K562 (cell line): Measurements from ENCODE around the gene SLC22A23. TPM values are rescaled to one million over a fixed set of nuclear protein-coding genes. Genes with fewer than 3 reads are reported as not detected.

Experiments
- ARHGAP35 ChIP-seq: fragments of 450-650 bp; IDR thresholded peaks from 2 replicates; pipeline ENCODE4 v1.6.1; 2018; ENCODE audit not compliant: partially characterized antibody
- ATF1 ChIP-seq, 2 experiments: fragments of 450-650 bp in 1 of 2; IDR thresholded peaks; 2 replicates each; pipeline ENCODE4 v1.6.1; 2016; ENCODE audit warnings: missing compliant biosample characterization in 1 of 2, missing genetic modification characterization in 1 of 2
- ATF3 ChIP-seq, 2 experiments: fragments of 450-650 bp in 1 of 2; sonication (generic) in 1 of 2; formaldehyde crosslinking in 1 of 2; IDR thresholded peaks in 1 of 2; conservative IDR thresholded peaks in 1 of 2; 2 replicates each; pipeline versions ENCODE4 v1.6.1 to v1.8.1; 2016 to 2023; ENCODE audit warnings: mild to moderate bottlenecking in 2 of 2, moderate library complexity in 2 of 2, inconsistent platforms in 1 of 2, missing genetic modification reagents in 1 of 2
- FOXA3 ChIP-seq, 2 experiments: fragments of 450-650 bp in 1 of 2; sonication (generic) in 1 of 2; formaldehyde crosslinking; IDR thresholded peaks in 1 of 2; conservative IDR thresholded peaks in 1 of 2; 2 replicates each; pipeline versions ENCODE4 v1.4.0 to v1.8.0; 2020 to 2022; ENCODE audit warnings: mild to moderate bottlenecking in 2 of 2, missing genetic modification reagents in 1 of 2
- FOXP1 ChIP-seq: sonication (generic); formaldehyde crosslinking; IDR thresholded peaks from 2 replicates; pipeline ENCODE4 v1.8.0; 2022; ENCODE audit warnings: mild to moderate bottlenecking, missing genetic modification reagents
- NEUROD1 ChIP-seq: fragments of 150-350 bp; IDR thresholded peaks from 2 replicates; pipeline ENCODE4 v1.6.1; 2014; ENCODE audit warnings: borderline replicate concordance, low read length, low read depth; ENCODE audit not compliant: partially characterized antibody
- PKNOX1 ChIP-seq: fragments of 450-650 bp; IDR thresholded peaks from 2 replicates; pipeline ENCODE4 v1.6.1; 2016
- RAD21 ChIP-seq, 2 experiments: fragments of 250-450 bp in 1 of 2; fragments of 450-650 bp in 1 of 2; sonication (Bioruptor Pico) in 1 of 2; formaldehyde crosslinking in 1 of 2; IDR thresholded peaks in 1 of 2; conservative IDR thresholded peaks in 1 of 2; 2 replicates each; pipeline versions ENCODE4 v1.4.0 to v1.8.0; 2020 to 2022; ENCODE audit warnings: mild to moderate bottlenecking in 2 of 2, moderate library complexity in 1 of 2
- RNF219 ChIP-seq: fragments of 250-450 bp; sonication (Bioruptor Pico); IDR thresholded peaks from 2 replicates; pipeline ENCODE4 v1.5.0; 2022; ENCODE audit warnings: mild to moderate bottlenecking
- TARDBP ChIP-seq: fragments of 450-650 bp; IDR thresholded peaks from 2 replicates; pipeline ENCODE4 v1.6.1; 2016
- TCF7 ChIP-seq: sonication (generic); IDR thresholded peaks from 2 replicates; pipeline ENCODE4 v1.6.1; 2016; ENCODE audit warnings: antibody characterized with exemption, borderline replicate concordance
- TRIM28 ChIP-seq: fragments of 450-650 bp; IDR thresholded peaks from 2 replicates; pipeline ENCODE4 v1.6.1; 2017
- ZNF24 ChIP-seq: fragments of 450-650 bp; IDR thresholded peaks from 2 replicates; pipeline ENCODE4 v1.6.1; 2016
- ZNF263 ChIP-seq: sonication (generic); formaldehyde crosslinking; IDR thresholded peaks from 2 replicates; pipeline ENCODE4 v1.8.0; 2022; ENCODE audit warnings: mild to moderate bottlenecking, missing genetic modification reagents, borderline replicate concordance
- ZNF592 ChIP-seq: fragments of 450-650 bp; IDR thresholded peaks from 2 replicates; pipeline ENCODE4 v1.6.1; 2017; ENCODE audit warnings: antibody characterized with exemption, mild to moderate bottlenecking
- polyA plus RNA-seq, 8 experiments: library from polyadenylated mRNA; depleted of rRNA in 4 of 8; stranded (reverse) in 5 of 8; unstranded in 3 of 8; fragments of >200 nt; fragmentation: Nextera tagmentation in 2 of 8; fragmentation: Illumina TruSeq in 1 of 8; extraction: Ambion mirVana in 2 of 8; extraction: Trizol in 1 of 8; gene quantifications; 2 replicates each; pipeline versions ENCODE4 v1.2.1 to v1.2.3, GENCODE V29; 2011 to 2014; ENCODE audit warnings: inconsistent platforms in 1 of 8, missing spikeins in 1 of 8
- total RNA-seq, 7 experiments: library from RNA; depleted of rRNA in 6 of 7; stranded (reverse); fragments of >200 nt in 6 of 7; fragmentation: Illumina TruSeq in 2 of 7; extraction: Trizol in 2 of 7; gene quantifications; 2 replicates each; pipeline versions ENCODE4 v1.2.1 to v1.2.3, GENCODE V29; 2011 to 2021; ENCODE audit warnings: low replicate concordance in 1 of 7
- TF ChIP-seq, protein P1 (sequence below): sonication (generic); formaldehyde crosslinking; IDR thresholded peaks from 2 replicates; pipeline ENCODE4 v1.8.0; 2022; ENCODE audit warnings: mild to moderate bottlenecking, missing genetic modification reagents

Gene SLC22A23
- total and polyA plus RNA-seq, 9 of the 15 experiments (the other 6 are each of a cell fraction or from before 2014, with no cell fraction given): 0.30 to 8.7 (median 2.5) TPM

- no peak for TF ChIP-seq ATF1 (CRISPR knock-in tag; IDR thresholded peaks at IDR 0.05)
- peak; percentile 58; the same call in 1 of the 2 replicates for TF ChIP-seq ATF1 (tag; IDR thresholded peaks at IDR 0.05)
- TF ChIP-seq ARHGAP35: no peak
- 0 out of 4 replicates have a peak, but pooled peaks of 1 of the 2 experiments have one; percentile 62 for TF ChIP-seq FOXA3 (CRISPR knock-in tag; conservative IDR thresholded peaks at IDR 0.05 in 1 of 2, IDR thresholded peaks at IDR 0.05 in 1 of 2)
- peak; percentile 87 to 88 for TF ChIP-seq RAD21 (CRISPR knock-in tag; conservative IDR thresholded peaks at IDR 0.05 in 1 of 2, IDR thresholded peaks at IDR 0.05 in 1 of 2)
- TF ChIP-seq TARDBP: peak; percentile 58; the same call in 1 of the 2 replicates
- TF ChIP-seq FOXP1 (CRISPR knock-in tag): no peak; the same call in 1 of the 2 replicates
- TF ChIP-seq TRIM28: 0 out of 2 replicates have a peak, but pooled peaks have one; percentile 37
- TF ChIP-seq, protein P1, sequence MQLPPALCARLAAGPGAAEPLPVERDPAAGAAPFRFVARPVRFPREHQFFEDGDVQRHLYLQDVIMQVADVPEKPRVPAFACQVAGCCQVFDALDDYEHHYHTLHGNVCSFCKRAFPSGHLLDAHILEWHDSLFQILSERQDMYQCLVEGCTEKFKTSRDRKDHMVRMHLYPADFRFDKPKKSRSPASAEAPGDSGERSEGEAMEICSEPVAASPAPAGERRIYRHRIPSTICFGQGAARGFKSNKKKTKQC: no peak
- TF ChIP-seq ZNF263 (CRISPR knock-in tag): peak; percentile 56; the same call in 1 of the 2 replicates
- TF ChIP-seq PKNOX1: peak; percentile 67
- peak; percentile 67 for TF ChIP-seq NEUROD1
- TF ChIP-seq ZNF592: peak; percentile 68; the same call in 1 of the 2 replicates
- TF ChIP-seq TCF7: 0 out of 2 replicates have a peak, but pooled peaks have one; percentile 26
- peak; percentile 64; the same call in 1 of the 2 replicates for TF ChIP-seq ZNF24
- TF ChIP-seq ATF3 (IDR thresholded peaks at IDR 0.05): no peak
- TF ChIP-seq ATF3 (CRISPR knock-in tag; conservative IDR thresholded peaks at IDR 0.05): 0 out of 2 replicates have a peak, but pooled peaks have one; percentile 33
- TF ChIP-seq RNF219 (CRISPR knock-in tag): no peak
Measured at GRCh38 chr6:3251462-3252314, 205.2 kb downstream of the SLC22A23 start (continued).
